HepG2 (cell line): Measurements from ENCODE around the gene HSPB6. TPM values are rescaled to one million over a fixed set of nuclear protein-coding genes. Genes with fewer than 3 reads are reported as not detected.
A peak's percentile ranks its signal among the peaks of the same experiment; 100 is the strongest.

ENCODE experiments used
- GPN1 ChIP-seq: sonication (generic); formaldehyde crosslinking; IDR thresholded peaks from 2 replicates; pipeline ENCODE4 v1.5.1; 2020; ENCODE audit warnings: missing genetic modification reagents, borderline replicate concordance
- KAT8 ChIP-seq: IDR thresholded peaks from 2 replicates; pipeline ENCODE4 v1.6.1; 2016; ENCODE audit warnings: missing genetic modification reagents, missing compliant biosample characterization
- KDM5A ChIP-seq: fragments of 200-600 bp; sonication (generic); IDR thresholded peaks from 2 replicates; pipeline ENCODE4 v1.7.0; 2018; ENCODE audit warnings: antibody characterized with exemption, mild to moderate bottlenecking, low read length, borderline replicate concordance
- PHB2 ChIP-seq: fragments of 450-650 bp; IDR thresholded peaks from 2 replicates; pipeline ENCODE4 v1.6.1; 2018; ENCODE audit not compliant: partially characterized antibody
- RARA ChIP-seq: IDR thresholded peaks from 2 replicates; pipeline ENCODE4 v1.6.1; 2016; ENCODE audit warnings: missing genetic modification reagents, missing compliant biosample characterization
- RCOR2 ChIP-seq: IDR thresholded peaks from 2 replicates; pipeline ENCODE4 v1.6.1; 2016; ENCODE audit warnings: missing biosample characterization, missing genetic modification reagents
- SP140L ChIP-seq: sonication (generic); formaldehyde crosslinking; IDR thresholded peaks from 2 replicates; pipeline ENCODE4 v1.4.0; 2020; ENCODE audit warnings: missing genetic modification reagents, borderline replicate concordance
- TEAD3 ChIP-seq: optimal IDR thresholded peaks from 2 replicates; pipeline ENCODE3; 2016; ENCODE audit warnings: borderline replicate concordance
- ZBTB1 ChIP-seq: sonication (generic); formaldehyde crosslinking; IDR thresholded peaks from 2 replicates; pipeline ENCODE4 v1.4.0; 2020; ENCODE audit warnings: missing genetic modification reagents, borderline replicate concordance
- ZNF569 ChIP-seq: sonication (generic); formaldehyde crosslinking; IDR thresholded peaks from 2 replicates; pipeline ENCODE4 v1.5.0; 2020; ENCODE audit warnings: mild to moderate bottlenecking, missing genetic modification reagents, moderate library complexity, borderline replicate concordance
- ZNF781 ChIP-seq: sonication (generic); formaldehyde crosslinking; IDR thresholded peaks from 2 replicates; pipeline ENCODE4 v1.5.1; 2020; ENCODE audit warnings: borderline replicate concordance, mild to moderate bottlenecking, missing genetic modification reagents; ENCODE audit errors: not compliant biosample characterization
- ZNF841 ChIP-seq: sonication (generic); formaldehyde crosslinking; IDR thresholded peaks from 2 replicates; pipeline ENCODE4 v1.8.1; 2023; ENCODE audit warnings: missing genetic modification reagents, borderline replicate concordance
- polyA plus RNA-seq, 8 experiments: library from polyadenylated mRNA; depleted of rRNA in 3 of 8; stranded (reverse) in 7 of 8; unstranded in 1 of 8; fragments of >200 nt; fragmentation: Illumina TruSeq in 4 of 8; extraction: Trizol in 4 of 8; gene quantifications; 2 replicates each; pipeline versions ENCODE4 v1.2.1 to v1.2.3, GENCODE V29; 2011 to 2016; ENCODE audit warnings: low read depth in 4 of 8, missing spikeins in 1 of 8, mixed read lengths in 1 of 8; ENCODE audit not compliant: insufficient read depth in 1 of 8
- total RNA-seq, 5 experiments: library from RNA; depleted of rRNA; stranded (reverse); fragments of >200 nt; fragmentation: Illumina TruSeq; extraction: Trizol; gene quantifications; 2 replicates each; pipeline ENCODE4 v1.2.3, GENCODE V29; 2016; ENCODE audit warnings: low read depth in 1 of 5
- TF ChIP-seq, protein P1 (sequence below): sonication (generic); formaldehyde crosslinking; IDR thresholded peaks from 2 replicates; pipeline ENCODE4 v1.5.1; 2020; ENCODE audit warnings: missing genetic modification reagents, mild to moderate bottlenecking, borderline replicate concordance
- TF ChIP-seq, protein P2 (sequence below): sonication (generic); formaldehyde crosslinking; IDR thresholded peaks from 2 replicates; pipeline ENCODE4 v1.4.0; 2020; ENCODE audit warnings: missing genetic modification reagents; ENCODE audit errors: not compliant biosample characterization
- TF ChIP-seq, protein P3 (sequence below): sonication (generic); formaldehyde crosslinking; IDR thresholded peaks from 2 replicates; pipeline ENCODE4 v1.5.0; 2020; ENCODE audit warnings: mild to moderate bottlenecking, missing genetic modification reagents
- TF ChIP-seq, protein P4 (sequence below): sonication (generic); formaldehyde crosslinking; IDR thresholded peaks from 2 replicates; pipeline ENCODE4 v1.5.0; 2020; ENCODE audit warnings: mild to moderate bottlenecking, missing genetic modification reagents
- TF ChIP-seq, protein P5 (sequence below): sonication (generic); formaldehyde crosslinking; IDR thresholded peaks from 2 replicates; pipeline ENCODE4 v1.4.0; 2020; ENCODE audit warnings: missing genetic modification reagents

The HSPB6 gene
- total and polyA plus RNA-seq, 2 of the 13 experiments (the other 11 are each of a cell fraction or from before 2014, with no cell fraction given) = 0.18 TPM; not detected in 1

DNA sequence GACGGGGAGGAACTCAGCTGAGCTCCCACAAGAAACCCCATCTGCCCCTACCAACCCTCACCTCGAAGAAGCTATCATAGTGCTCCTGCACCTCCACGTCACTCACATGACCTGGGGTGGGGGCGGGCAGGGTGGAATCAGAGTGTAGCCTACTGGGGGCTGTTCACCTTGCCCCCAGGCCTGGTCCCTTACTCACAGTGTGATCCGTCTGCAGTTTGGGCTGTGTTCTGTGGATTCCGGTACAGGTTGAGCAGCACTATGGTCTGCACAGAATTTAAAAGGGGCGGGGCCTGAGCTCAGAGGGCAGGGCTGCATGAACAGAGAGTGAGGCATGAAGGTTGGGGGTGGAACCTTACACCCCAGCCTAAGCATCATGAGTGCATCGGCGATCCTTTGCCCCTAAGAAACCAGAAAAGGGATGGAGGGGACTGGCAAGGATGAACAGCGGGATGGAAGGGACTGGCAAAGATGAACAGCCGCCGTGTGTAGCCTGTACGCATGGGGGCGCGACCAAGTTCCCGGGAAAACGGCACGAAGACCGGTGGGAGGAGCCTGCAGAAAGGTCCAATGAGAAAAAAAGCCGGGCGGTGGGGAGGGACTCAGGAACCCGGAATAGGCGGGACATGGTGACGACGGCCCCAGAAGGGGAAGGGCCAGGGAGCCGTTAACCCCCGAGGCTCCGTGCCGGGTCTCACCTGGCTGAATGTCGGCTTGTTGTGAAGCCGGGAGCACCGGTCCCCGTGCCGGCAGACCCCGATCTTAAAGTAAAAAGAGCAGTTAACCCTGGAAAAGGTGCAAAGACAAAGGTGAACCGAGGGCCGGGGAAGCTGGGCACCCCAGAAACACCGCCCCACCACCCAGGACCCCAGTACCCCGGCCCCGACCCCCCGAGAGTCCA, 12.2 kb downstream of the HSPB6 start (continued):
- TF ChIP-seq, protein P1, sequence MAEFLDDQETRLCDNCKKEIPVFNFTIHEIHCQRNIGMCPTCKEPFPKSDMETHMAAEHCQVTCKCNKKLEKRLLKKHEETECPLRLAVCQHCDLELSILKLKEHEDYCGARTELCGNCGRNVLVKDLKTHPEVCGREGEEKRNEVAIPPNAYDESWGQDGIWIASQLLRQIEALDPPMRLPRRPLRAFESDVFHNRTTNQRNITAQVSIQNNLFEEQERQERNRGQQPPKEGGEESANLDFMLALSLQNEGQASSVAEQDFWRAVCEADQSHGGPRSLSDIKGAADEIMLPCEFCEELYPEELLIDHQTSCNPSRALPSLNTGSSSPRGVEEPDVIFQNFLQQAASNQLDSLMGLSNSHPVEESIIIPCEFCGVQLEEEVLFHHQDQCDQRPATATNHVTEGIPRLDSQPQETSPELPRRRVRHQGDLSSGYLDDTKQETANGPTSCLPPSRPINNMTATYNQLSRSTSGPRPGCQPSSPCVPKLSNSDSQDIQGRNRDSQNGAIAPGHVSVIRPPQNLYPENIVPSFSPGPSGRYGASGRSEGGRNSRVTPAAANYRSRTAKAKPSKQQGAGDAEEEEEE (CRISPR knock-in tag) = no peak
- TF ChIP-seq RCOR2 (CRISPR knock-in tag) = no peak
- TF ChIP-seq, protein P2, sequence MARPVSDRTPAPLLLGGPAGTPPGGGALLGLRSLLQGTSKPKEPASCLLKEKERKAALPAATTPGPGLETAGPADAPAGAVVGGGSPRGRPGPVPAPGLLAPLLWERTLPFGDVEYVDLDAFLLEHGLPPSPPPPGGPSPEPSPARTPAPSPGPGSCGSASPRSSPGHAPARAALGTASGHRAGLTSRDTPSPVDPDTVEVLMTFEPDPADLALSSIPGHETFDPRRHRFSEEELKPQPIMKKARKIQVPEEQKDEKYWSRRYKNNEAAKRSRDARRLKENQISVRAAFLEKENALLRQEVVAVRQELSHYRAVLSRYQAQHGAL (CRISPR knock-in tag) = no peak
- no peak for TF ChIP-seq TEAD3 (CRISPR knock-in tag)
- peak; percentile 87 for TF ChIP-seq KDM5A
- TF ChIP-seq, protein P3, sequence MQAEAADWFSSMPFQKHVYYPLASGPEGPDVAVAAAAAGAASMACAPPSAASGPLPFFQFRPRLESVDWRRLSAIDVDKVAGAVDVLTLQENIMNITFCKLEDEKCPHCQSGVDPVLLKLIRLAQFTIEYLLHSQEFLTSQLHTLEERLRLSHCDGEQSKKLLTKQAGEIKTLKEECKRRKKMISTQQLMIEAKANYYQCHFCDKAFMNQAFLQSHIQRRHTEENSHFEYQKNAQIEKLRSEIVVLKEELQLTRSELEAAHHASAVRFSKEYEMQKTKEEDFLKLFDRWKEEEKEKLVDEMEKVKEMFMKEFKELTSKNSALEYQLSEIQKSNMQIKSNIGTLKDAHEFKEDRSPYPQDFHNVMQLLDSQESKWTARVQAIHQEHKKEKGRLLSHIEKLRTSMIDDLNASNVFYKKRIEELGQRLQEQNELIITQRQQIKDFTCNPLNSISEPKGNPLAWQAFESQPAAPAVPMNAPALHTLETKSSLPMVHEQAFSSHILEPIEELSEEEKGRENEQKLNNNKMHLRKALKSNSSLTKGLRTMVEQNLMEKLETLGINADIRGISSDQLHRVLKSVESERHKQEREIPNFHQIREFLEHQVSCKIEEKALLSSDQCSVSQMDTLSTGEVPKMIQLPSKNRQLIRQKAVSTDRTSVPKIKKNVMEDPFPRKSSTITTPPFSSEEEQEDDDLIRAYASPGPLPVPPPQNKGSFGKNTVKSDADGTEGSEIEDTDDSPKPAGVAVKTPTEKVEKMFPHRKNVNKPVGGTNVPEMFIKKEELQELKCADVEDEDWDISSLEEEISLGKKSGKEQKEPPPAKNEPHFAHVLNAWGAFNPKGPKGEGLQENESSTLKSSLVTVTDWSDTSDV (CRISPR knock-in tag) = no peak
- TF ChIP-seq KAT8 (CRISPR knock-in tag) = no peak; the same call in 1 of the 2 replicates
- no peak for TF ChIP-seq RARA (CRISPR knock-in tag)
- no peak for TF ChIP-seq ZBTB1 (CRISPR knock-in tag)
- TF ChIP-seq PHB2 = no peak
- TF ChIP-seq ZNF841 (CRISPR knock-in tag) = no peak
- TF ChIP-seq GPN1 (CRISPR knock-in tag) = no peak
- TF ChIP-seq ZNF781 (CRISPR knock-in tag) = no peak
- TF ChIP-seq, protein P4, sequence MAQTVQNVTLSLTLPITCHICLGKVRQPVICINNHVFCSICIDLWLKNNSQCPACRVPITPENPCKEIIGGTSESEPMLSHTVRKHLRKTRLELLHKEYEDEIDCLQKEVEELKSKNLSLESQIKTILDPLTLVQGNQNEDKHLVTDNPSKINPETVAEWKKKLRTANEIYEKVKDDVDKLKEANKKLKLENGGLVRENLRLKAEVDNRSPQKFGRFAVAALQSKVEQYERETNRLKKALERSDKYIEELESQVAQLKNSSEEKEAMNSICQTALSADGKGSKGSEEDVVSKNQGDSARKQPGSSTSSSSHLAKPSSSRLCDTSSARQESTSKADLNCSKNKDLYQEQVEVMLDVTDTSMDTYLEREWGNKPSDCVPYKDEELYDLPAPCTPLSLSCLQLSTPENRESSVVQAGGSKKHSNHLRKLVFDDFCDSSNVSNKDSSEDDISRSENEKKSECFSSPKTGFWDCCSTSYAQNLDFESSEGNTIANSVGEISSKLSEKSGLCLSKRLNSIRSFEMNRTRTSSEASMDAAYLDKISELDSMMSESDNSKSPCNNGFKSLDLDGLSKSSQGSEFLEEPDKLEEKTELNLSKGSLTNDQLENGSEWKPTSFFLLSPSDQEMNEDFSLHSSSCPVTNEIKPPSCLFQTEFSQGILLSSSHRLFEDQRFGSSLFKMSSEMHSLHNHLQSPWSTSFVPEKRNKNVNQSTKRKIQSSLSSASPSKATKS (CRISPR knock-in tag) = no peak
- no peak for TF ChIP-seq ZNF569 (CRISPR knock-in tag)
- TF ChIP-seq SP140L = no peak
- TF ChIP-seq, protein P5, sequence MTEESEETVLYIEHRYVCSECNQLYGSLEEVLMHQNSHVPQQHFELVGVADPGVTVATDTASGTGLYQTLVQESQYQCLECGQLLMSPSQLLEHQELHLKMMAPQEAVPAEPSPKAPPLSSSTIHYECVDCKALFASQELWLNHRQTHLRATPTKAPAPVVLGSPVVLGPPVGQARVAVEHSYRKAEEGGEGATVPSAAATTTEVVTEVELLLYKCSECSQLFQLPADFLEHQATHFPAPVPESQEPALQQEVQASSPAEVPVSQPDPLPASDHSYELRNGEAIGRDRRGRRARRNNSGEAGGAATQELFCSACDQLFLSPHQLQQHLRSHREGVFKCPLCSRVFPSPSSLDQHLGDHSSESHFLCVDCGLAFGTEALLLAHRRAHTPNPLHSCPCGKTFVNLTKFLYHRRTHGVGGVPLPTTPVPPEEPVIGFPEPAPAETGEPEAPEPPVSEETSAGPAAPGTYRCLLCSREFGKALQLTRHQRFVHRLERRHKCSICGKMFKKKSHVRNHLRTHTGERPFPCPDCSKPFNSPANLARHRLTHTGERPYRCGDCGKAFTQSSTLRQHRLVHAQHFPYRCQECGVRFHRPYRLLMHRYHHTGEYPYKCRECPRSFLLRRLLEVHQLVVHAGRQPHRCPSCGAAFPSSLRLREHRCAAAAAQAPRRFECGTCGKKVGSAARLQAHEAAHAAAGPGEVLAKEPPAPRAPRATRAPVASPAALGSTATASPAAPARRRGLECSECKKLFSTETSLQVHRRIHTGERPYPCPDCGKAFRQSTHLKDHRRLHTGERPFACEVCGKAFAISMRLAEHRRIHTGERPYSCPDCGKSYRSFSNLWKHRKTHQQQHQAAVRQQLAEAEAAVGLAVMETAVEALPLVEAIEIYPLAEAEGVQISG (CRISPR knock-in tag) = peak; percentile 64
